ENCODE data around the gene SRA1. TPM values are rescaled to one million over a fixed set of nuclear protein-coding genes. Genes with fewer than 3 reads are reported as not detected.
"Not testable (repeated sequence)": the region's sequence is repeated elsewhere in the genome, so short reads cannot be mapped to it uniquely, and the experiment has no call there.

Gene SRA1
- total RNA-seq, 1 donor = 28.2 TPM

GRCh38 chr5:140595538-140596300 lies 38.4 kb upstream of the SRA1 start:
- Histone ChIP-seq H4K20me1 (ENCODE audit: insufficient read depth, low read length) (no peaks in the 10 kb centered on the region), H3K4me1 (ENCODE audit: insufficient read depth, low read length) (peaks cover 10% of the 10 kb centered on the region), H2AFZ (ENCODE audit: low read length) (no peak overlapping the region), H3K36me3 (ENCODE audit: insufficient read depth, low read length) (no peaks in the 10 kb centered on the region), H3K27ac (ENCODE audit: low read depth, low read length) (no peak overlapping the region), H3K4me3 (ENCODE audit: insufficient read depth, low read length) (no peak overlapping the region), H3K27me3 (ENCODE audit: insufficient read depth, low read length) (peaks cover 1% of the 10 kb centered on the region), H3K4me2 (ENCODE audit: insufficient read depth, low read length) (no peak overlapping the region), H3K79me2 (ENCODE audit: insufficient read depth, low read length) (no peaks in the 10 kb centered on the region), H3K9me3 (ENCODE audit: low read depth, low read length) (no peaks in the 10 kb centered on the region)
- no peak for DNase-seq (ENCODE audit: insufficient read length, low spot score, missing footprints)
- TF ChIP-seq, protein P1, sequence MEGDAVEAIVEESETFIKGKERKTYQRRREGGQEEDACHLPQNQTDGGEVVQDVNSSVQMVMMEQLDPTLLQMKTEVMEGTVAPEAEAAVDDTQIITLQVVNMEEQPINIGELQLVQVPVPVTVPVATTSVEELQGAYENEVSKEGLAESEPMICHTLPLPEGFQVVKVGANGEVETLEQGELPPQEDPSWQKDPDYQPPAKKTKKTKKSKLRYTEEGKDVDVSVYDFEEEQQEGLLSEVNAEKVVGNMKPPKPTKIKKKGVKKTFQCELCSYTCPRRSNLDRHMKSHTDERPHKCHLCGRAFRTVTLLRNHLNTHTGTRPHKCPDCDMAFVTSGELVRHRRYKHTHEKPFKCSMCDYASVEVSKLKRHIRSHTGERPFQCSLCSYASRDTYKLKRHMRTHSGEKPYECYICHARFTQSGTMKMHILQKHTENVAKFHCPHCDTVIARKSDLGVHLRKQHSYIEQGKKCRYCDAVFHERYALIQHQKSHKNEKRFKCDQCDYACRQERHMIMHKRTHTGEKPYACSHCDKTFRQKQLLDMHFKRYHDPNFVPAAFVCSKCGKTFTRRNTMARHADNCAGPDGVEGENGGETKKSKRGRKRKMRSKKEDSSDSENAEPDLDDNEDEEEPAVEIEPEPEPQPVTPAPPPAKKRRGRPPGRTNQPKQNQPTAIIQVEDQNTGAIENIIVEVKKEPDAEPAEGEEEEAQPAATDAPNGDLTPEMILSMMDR (IDR thresholded peaks at IDR 0.05; ENCODE audit: extremely low read depth, low read depth, low read length) = no peak

- no peak for DNase-seq (ENCODE audit: insufficient read length, low spot score, missing footprints)
- H3K36me3 ChIP-seq (ENCODE audit: insufficient read depth, low read length) = no peaks in the 10 kb centered on the region
These were observed 36.9 kb upstream of the SRA1 start for GRCh38 chr5:140594169-140594568.

GRCh38 chr5:140593070-140593469 lies 35.8 kb upstream of the SRA1 start:
- H3K9me3 ChIP-seq (ENCODE audit: low read depth, low read length); H2AFZ ChIP-seq (ENCODE audit: low read length); H3K36me3 ChIP-seq (ENCODE audit: insufficient read depth, low read length); H3K4me3 ChIP-seq (ENCODE audit: insufficient read depth, low read length); DNase-seq (ENCODE audit: insufficient read length, low spot score, missing footprints); H3K27me3 ChIP-seq (ENCODE audit: insufficient read depth, low read length); H3K27ac ChIP-seq (ENCODE audit: low read depth, low read length); H3K4me2 ChIP-seq (ENCODE audit: insufficient read depth, low read length); H4K20me1 ChIP-seq (ENCODE audit: insufficient read depth, low read length); H3K79me2 ChIP-seq (ENCODE audit: insufficient read depth, low read length): not testable (repeated sequence)
- peaks cover 23% of the 10 kb centered on the region for H3K4me1 ChIP-seq (ENCODE audit: insufficient read depth, low read length)

More at GRCh38 chr5:140594169-140594568, 36.9 kb upstream of the SRA1 start:
- Histone ChIP-seq H3K27me3 (ENCODE audit: insufficient read depth, low read length) (peaks cover 3% of the 10 kb centered on the region), H4K20me1 (ENCODE audit: insufficient read depth, low read length) (no peaks in the 10 kb centered on the region), H3K27ac (ENCODE audit: low read depth, low read length) (no peak overlapping the region), H3K4me1 (ENCODE audit: insufficient read depth, low read length) (peaks cover 15% of the 10 kb centered on the region), H3K9me3 (ENCODE audit: low read depth, low read length) (no peaks in the 10 kb centered on the region), H2AFZ (ENCODE audit: low read length) (no peak overlapping the region), H3K4me3 (ENCODE audit: insufficient read depth, low read length) (no peak overlapping the region), H3K4me2 (ENCODE audit: insufficient read depth, low read length) (no peak overlapping the region), H3K79me2 (ENCODE audit: insufficient read depth, low read length) (no peaks in the 10 kb centered on the region)
- TF ChIP-seq, protein P1 (IDR thresholded peaks at IDR 0.05; ENCODE audit: extremely low read depth, low read depth, low read length) = no peak

DNA sequence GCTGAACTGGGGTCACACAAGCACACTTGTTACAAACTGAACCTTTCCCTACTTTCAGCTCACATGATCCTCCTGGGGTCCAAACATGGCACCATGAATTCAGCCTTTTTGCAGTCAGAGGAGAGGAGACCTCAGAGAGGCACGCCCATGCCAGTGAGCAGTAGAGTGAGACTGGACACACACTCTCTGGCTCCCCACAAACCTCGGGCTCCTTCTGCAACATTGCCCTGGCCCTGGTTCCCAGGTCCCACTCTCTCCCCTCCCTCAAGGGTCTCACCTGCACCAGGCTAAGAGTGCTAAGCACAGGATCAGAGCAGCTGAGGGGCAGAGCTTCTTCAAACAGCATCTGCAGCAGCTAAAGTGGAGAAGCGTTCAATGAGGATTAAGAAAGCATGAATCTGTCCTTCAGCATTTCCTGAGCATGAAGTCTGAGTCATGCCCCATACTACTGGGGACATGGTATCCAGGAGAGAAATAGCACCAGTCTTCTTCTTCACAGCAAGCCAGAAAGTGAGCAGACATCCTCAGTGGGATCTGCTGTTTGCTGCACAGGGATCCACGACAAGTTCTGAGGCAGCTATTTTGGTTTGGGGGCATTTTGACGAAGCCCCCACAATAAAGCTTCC lies 34.6 kb upstream of the SRA1 start:
- DNase-seq (ENCODE audit: insufficient read length, low spot score, missing footprints) = peak; percentile 91
- peak overlapping the region; percentile 63 for H2AFZ ChIP-seq (ENCODE audit: low read length)

More for the DNA sequence above, 34.6 kb upstream of the SRA1 start:
- Histone ChIP-seq H3K4me3 (ENCODE audit: insufficient read depth, low read length) (peak overlapping the region; percentile 2), H4K20me1 (ENCODE audit: insufficient read depth, low read length) (no peaks in the 10 kb centered on the region), H3K4me2 (ENCODE audit: insufficient read depth, low read length) (peak overlapping the region; percentile 61), H3K27ac (ENCODE audit: low read depth, low read length) (no peak overlapping the region), H3K4me1 (ENCODE audit: insufficient read depth, low read length) (peaks cover 24% of the 10 kb centered on the region), H3K79me2 (ENCODE audit: insufficient read depth, low read length) (no peaks in the 10 kb centered on the region), H3K36me3 (ENCODE audit: insufficient read depth, low read length) (no peaks in the 10 kb centered on the region), H3K27me3 (ENCODE audit: insufficient read depth, low read length) (peaks cover 5% of the 10 kb centered on the region), H3K9me3 (ENCODE audit: low read depth, low read length) (no peaks in the 10 kb centered on the region)
- TF ChIP-seq, protein P1 (IDR thresholded peaks at IDR 0.05; ENCODE audit: extremely low read depth, low read depth, low read length) = no peak

Measured in osteoblast (primary cell).